Adipose tissue (tissue), 3 donors: ENCODE measurements around the gene HMCN2. TPM values are rescaled to one million over a fixed set of nuclear protein-coding genes. Genes with fewer than 3 reads are reported as not detected.
"Not testable (repeated sequence)": the region's sequence is repeated elsewhere in the genome, so short reads cannot be mapped to it uniquely, and the experiment has no call there.

Experiments
- H3K27ac ChIP-seq: one replicate; pipeline ENCODE4 v1.5.1; 2013; ENCODE audit warnings: low read depth, low read length
- WGBS, 3 donors: extraction: QIAGEN DNeasy Blood & Tissue Kit; methylation state at CpG; one replicate each; pipeline ENCODE4 v1.1.7; 2013; 5-methylcytosine and 5-hydroxymethylcytosine counted together
- polyA plus RNA-seq, 3 donors: library from polyadenylated mRNA; stranded (reverse); fragments of 200-250 nt; gene quantifications; one replicate each; pipeline ENCODE4 v1.2.3, GENCODE V29; 2013
- donor health status: healthy with polysubstance abuse.
- donor health status: Bipolar disorder and iron deficiency.
- donor health status: healthy.

HMCN2 gene
- polyA plus RNA-seq, 3 donors, result 0.98 to 5.2 (median 2.6) TPM

GRCh38 chr9:130333041-130333711 lies 67.6 kb downstream of the HMCN2 start:
- no peak overlapping the region for H3K27ac ChIP-seq
- WGBS, 3 donors, result 42 to 52% (median 43%) methylated on average over 17 to 19 of the region's 19 CpGs

- H3K27ac ChIP-seq, result no peak overlapping the region
- WGBS, 3 donors, result 50 to 73% (median 64%) methylated on average over 5 of the region's 5 CpGs
Measured at GRCh38 chr9:130333712-130334062, 68.1 kb downstream of the HMCN2 start.

GRCh38 chr9:130334915-130335314 lies 69.4 kb downstream of the HMCN2 start:
- 81 to 93% (median 92%) methylated on average over 4 of the region's 4 CpGs for WGBS, 3 donors
- no peak overlapping the region for H3K27ac ChIP-seq

- WGBS, 3 donors, result 65 to 74% (median 68%) methylated on average over 6 of the region's 6 CpGs
- no peak overlapping the region for H3K27ac ChIP-seq
Measured at GRCh38 chr9:130336027-130336610, 70.6 kb downstream of the HMCN2 start.

GRCh38 chr9:130336885-130337284 lies 71.3 kb downstream of the HMCN2 start:
- 61 to 74% (median 73%) methylated on average over 9 of the region's 9 CpGs for WGBS, 3 donors

GRCh38 chr9:130337318-130337717 lies 71.8 kb downstream of the HMCN2 start:
- WGBS, 3 donors, result 84 to 87% (median 85%) methylated on average over 7 to 9 of the region's 9 CpGs
- H3K27ac ChIP-seq, result no peak overlapping the region

More at GRCh38 chr9:130336885-130337284, 71.3 kb downstream of the HMCN2 start:
- no peak overlapping the region for H3K27ac ChIP-seq

- H3K27ac ChIP-seq, result no peak overlapping the region
- WGBS, 3 donors, result 84 to 88% (median 86%) methylated on average over 15 to 16 of the region's 16 CpGs
Measured at GRCh38 chr9:130337784-130338380, 72.3 kb downstream of the HMCN2 start.

- H3K27ac ChIP-seq, result not testable (repeated sequence)
- WGBS, 3 donors, result 95 to 98% (median 97%) methylated on average over 8 of the region's 8 CpGs
Measured at GRCh38 chr9:130338891-130339290, 73.3 kb downstream of the HMCN2 start.

GRCh38 chr9:130339306-130339705 lies 73.7 kb downstream of the HMCN2 start:
- WGBS, 3 donors, result 55 to 65% (median 61%) methylated on average over 4 of the region's 4 CpGs
- H3K27ac ChIP-seq, result no peak overlapping the region

- H3K27ac ChIP-seq, result no peak overlapping the region
- 66 to 74% (median 67%) methylated on average over 10 of the region's 10 CpGs for WGBS, 3 donors
Measured at GRCh38 chr9:130340011-130340410, 74.5 kb downstream of the HMCN2 start.

- not testable (repeated sequence) for H3K27ac ChIP-seq
- WGBS, 3 donors, result 82 to 93% (median 92%) methylated on average over 17 of the region's 17 CpGs
Measured at GRCh38 chr9:130340557-130340956, 75.0 kb downstream of the HMCN2 start.

GRCh38 chr9:130341128-130341527 lies 75.6 kb downstream of the HMCN2 start:
- H3K27ac ChIP-seq, result no peak overlapping the region
- WGBS, 3 donors, result 81 to 88% (median 87%) methylated on average over 13 of the region's 13 CpGs

GRCh38 chr9:130341839-130342713 lies 76.5 kb downstream of the HMCN2 start:
- 87 to 90% (median 88%) methylated on average over 13 of the region's 13 CpGs for WGBS, 3 donors
- H3K27ac ChIP-seq, result no peak overlapping the region

- 73 to 79% (median 76%) methylated on average over 11 of the region's 11 CpGs for WGBS, 3 donors
- no peak overlapping the region for H3K27ac ChIP-seq
Measured at GRCh38 chr9:130342714-130343085, 77.1 kb downstream of the HMCN2 start.

GRCh38 chr9:130343445-130343918 lies 77.9 kb downstream of the HMCN2 start:
- no peak overlapping the region for H3K27ac ChIP-seq
- WGBS, 3 donors, result 24 to 36% (median 31%) methylated on average over 12 of the region's 12 CpGs

- H3K27ac ChIP-seq, result no peak overlapping the region
- 89 to 97% (median 92%) methylated on average over 1 of the region's 1 CpG for WGBS, 3 donors
Measured at GRCh38 chr9:130344366-130344765, 78.8 kb downstream of the HMCN2 start.

- 69 to 83% (median 80%) methylated on average over 6 to 9 of the region's 9 CpGs for WGBS, 3 donors
- no peak overlapping the region for H3K27ac ChIP-seq
Measured at GRCh38 chr9:130345009-130345896, 79.7 kb downstream of the HMCN2 start.

- whole genome bisulfite sequencing, 3 donors, result 55 to 83% (median 80%) methylated on average over 12 to 13 of the region's 13 CpGs
- no peak overlapping the region for H3K27ac ChIP-seq
Measured at GRCh38 chr9:130345897-130346385, 80.4 kb downstream of the HMCN2 start.
